Measurements from ENCODE around the gene SARS1.
"Not testable (repeated sequence)": the region's sequence is repeated elsewhere in the genome, so short reads cannot be mapped to it uniquely, and the experiment has no call there.

DNA sequence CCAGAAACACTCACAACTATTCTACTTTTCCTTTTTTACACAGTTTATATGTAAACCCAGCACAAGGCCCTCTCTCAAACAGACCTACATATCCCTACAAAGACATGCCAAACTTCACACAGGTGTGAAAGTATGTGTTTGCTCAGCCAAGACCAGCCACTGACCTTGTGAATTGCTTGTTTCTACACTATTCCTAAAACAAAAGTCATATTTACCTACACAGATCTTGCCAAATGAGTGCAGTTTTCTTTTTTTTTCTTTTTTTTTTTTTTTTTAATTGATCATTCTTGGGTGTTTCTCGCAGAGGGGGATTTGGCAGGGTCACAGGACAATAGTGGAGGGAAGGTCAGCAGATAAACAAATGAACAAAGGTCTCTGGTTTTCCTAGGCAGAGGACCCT, 37.4 kb upstream of the SARS1 start:
- TF ChIP-seq, protein P1, sequence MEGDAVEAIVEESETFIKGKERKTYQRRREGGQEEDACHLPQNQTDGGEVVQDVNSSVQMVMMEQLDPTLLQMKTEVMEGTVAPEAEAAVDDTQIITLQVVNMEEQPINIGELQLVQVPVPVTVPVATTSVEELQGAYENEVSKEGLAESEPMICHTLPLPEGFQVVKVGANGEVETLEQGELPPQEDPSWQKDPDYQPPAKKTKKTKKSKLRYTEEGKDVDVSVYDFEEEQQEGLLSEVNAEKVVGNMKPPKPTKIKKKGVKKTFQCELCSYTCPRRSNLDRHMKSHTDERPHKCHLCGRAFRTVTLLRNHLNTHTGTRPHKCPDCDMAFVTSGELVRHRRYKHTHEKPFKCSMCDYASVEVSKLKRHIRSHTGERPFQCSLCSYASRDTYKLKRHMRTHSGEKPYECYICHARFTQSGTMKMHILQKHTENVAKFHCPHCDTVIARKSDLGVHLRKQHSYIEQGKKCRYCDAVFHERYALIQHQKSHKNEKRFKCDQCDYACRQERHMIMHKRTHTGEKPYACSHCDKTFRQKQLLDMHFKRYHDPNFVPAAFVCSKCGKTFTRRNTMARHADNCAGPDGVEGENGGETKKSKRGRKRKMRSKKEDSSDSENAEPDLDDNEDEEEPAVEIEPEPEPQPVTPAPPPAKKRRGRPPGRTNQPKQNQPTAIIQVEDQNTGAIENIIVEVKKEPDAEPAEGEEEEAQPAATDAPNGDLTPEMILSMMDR (conservative IDR thresholded peaks at IDR 0.05; ENCODE audit: low read length) = not testable (repeated sequence)
- not testable (repeated sequence) for TF ChIP-seq EZH2phosphoT487 (IDR thresholded peaks at IDR 0.05; ENCODE audit: borderline replicate concordance, low read depth, low read length)
